HepG2 (cell line): ENCODE measurements around the gene WIZ. TPM values are rescaled to one million over a fixed set of nuclear protein-coding genes. Genes with fewer than 3 reads are reported as not detected.
A peak's percentile ranks its signal among the peaks of the same experiment; 100 is the strongest.

Experiments used
- ATF7 ChIP-seq, 2 experiments: fragments of 450-650 bp in 1 of 2; sonication (generic) in 1 of 2; formaldehyde crosslinking in 1 of 2; IDR thresholded peaks; 2 replicates each; pipeline versions ENCODE4 v1.4.0 to v1.6.1; 2016 to 2020; ENCODE audit warnings: antibody characterized with exemption in 1 of 2, mild to moderate bottlenecking in 1 of 2, missing genetic modification reagents in 1 of 2
- BHLHE40 ChIP-seq: IDR thresholded peaks from 2 replicates; pipeline ENCODE4 v1.6.1; 2011; ENCODE audit warnings: low read length, improper control_type of control experiment
- ETV5 ChIP-seq: IDR thresholded peaks from 2 replicates; pipeline ENCODE4 v1.6.1; 2018; ENCODE audit warnings: missing biosample characterization, missing genetic modification reagents, inconsistent platforms, borderline replicate concordance
- GABPB1 ChIP-seq: IDR thresholded peaks from 2 replicates; pipeline ENCODE4 v1.6.1; 2016; ENCODE audit warnings: mild to moderate bottlenecking, missing genetic modification reagents, moderate library complexity, missing compliant biosample characterization
- GPBP1L1 ChIP-seq: sonication (generic); formaldehyde crosslinking; IDR thresholded peaks from 2 replicates; pipeline ENCODE4 v1.5.0; 2020; ENCODE audit warnings: mild to moderate bottlenecking, missing genetic modification reagents
- HDAC6 ChIP-seq: fragments of 200-600 bp; sonication (generic); IDR thresholded peaks from 2 replicates; pipeline ENCODE4 v1.7.0; 2017; ENCODE audit warnings: mild to moderate bottlenecking, antibody characterized with exemption, low read length, low read depth
- NCOA1 ChIP-seq: sonication (generic); formaldehyde crosslinking; IDR thresholded peaks from 2 replicates; pipeline ENCODE4 v1.9.0; 2021; ENCODE audit warnings: missing genetic modification reagents
- RBFOX2 ChIP-seq: fragments of 200-400 bp; formaldehyde crosslinking; IDR thresholded peaks from 2 replicates; pipeline ENCODE4 v1.6.1; 2017; ENCODE audit warnings: low read depth, mild to moderate bottlenecking, low read length
- RNF2 ChIP-seq: fragments of 450-650 bp; conservative IDR thresholded peaks from 2 replicates; pipeline ENCODE4 v1.6.1; 2016; ENCODE audit warnings: low read depth
- SOX6 ChIP-seq, 2 experiments: fragments of 450-650 bp in 1 of 2; sonication (generic) in 1 of 2; formaldehyde crosslinking in 1 of 2; IDR thresholded peaks; 2 replicates each; pipeline versions ENCODE4 v1.4.0 to v1.6.1; 2017 to 2020; ENCODE audit warnings: antibody characterized with exemption in 1 of 2, mild to moderate bottlenecking in 1 of 2, missing genetic modification reagents in 1 of 2
- USF2 ChIP-seq, 2 experiments: sonication (generic) in 1 of 2; formaldehyde crosslinking in 1 of 2; IDR thresholded peaks; 2 replicates each; pipeline versions ENCODE4 v1.5.1 to v1.6.1; 2011 to 2020; ENCODE audit warnings: borderline replicate concordance in 1 of 2, low read depth in 1 of 2, low read length in 1 of 2, mild to moderate bottlenecking in 1 of 2, missing genetic modification reagents in 1 of 2, moderate library complexity in 1 of 2
- ZBTB21 ChIP-seq: sonication (generic); formaldehyde crosslinking; IDR thresholded peaks from 2 replicates; pipeline ENCODE4 v1.4.0; 2020; ENCODE audit warnings: missing genetic modification reagents
- ZBTB42 ChIP-seq: sonication (generic); formaldehyde crosslinking; IDR thresholded peaks from 2 replicates; pipeline ENCODE4 v1.5.0; 2020; ENCODE audit warnings: mild to moderate bottlenecking, missing genetic modification reagents
- ZHX2 ChIP-seq, 2 experiments: sonication (generic) in 1 of 2; formaldehyde crosslinking in 1 of 2; IDR thresholded peaks; 2 replicates each; pipeline versions ENCODE4 v1.6.1 to v1.9.0; 2014 to 2022; ENCODE audit warnings: antibody characterized with exemption in 1 of 2, borderline replicate concordance in 1 of 2, inconsistent platforms in 1 of 2, low read depth in 1 of 2, missing genetic modification reagents in 1 of 2
- ZNF546 ChIP-seq: sonication (generic); formaldehyde crosslinking; conservative IDR thresholded peaks from 2 replicates; pipeline ENCODE4 v1.8.1; 2023; ENCODE audit warnings: mild to moderate bottlenecking, missing genetic modification reagents
- ZNF816 ChIP-seq: sonication (generic); formaldehyde crosslinking; IDR thresholded peaks from 2 replicates; pipeline ENCODE4 v1.8.0; 2022; ENCODE audit warnings: missing genetic modification reagents, mild to moderate bottlenecking, borderline replicate concordance
- polyA plus RNA-seq, 8 experiments: library from polyadenylated mRNA; depleted of rRNA in 3 of 8; stranded (reverse) in 7 of 8; unstranded in 1 of 8; fragments of >200 nt; fragmentation: Illumina TruSeq in 4 of 8; extraction: Trizol in 4 of 8; gene quantifications; 2 replicates each; pipeline versions ENCODE4 v1.2.1 to v1.2.3, GENCODE V29; 2011 to 2016; ENCODE audit warnings: low read depth in 4 of 8, missing spikeins in 1 of 8, mixed read lengths in 1 of 8; ENCODE audit not compliant: insufficient read depth in 1 of 8
- total RNA-seq, 5 experiments: library from RNA; depleted of rRNA; stranded (reverse); fragments of >200 nt; fragmentation: Illumina TruSeq; extraction: Trizol; gene quantifications; 2 replicates each; pipeline ENCODE4 v1.2.3, GENCODE V29; 2016; ENCODE audit warnings: low read depth in 1 of 5

Gene WIZ
- total and polyA plus RNA-seq, 2 of the 13 experiments (the other 11 are each of a cell fraction or from before 2014, with no cell fraction given): 4.7 to 4.8 TPM

GRCh38 chr19:15379083-15379998 lies 70.4 kb downstream of the WIZ start, which contains the start of gene AKAP8 (continued):
- 0 out of 2 replicates have a peak, but pooled peaks have one; percentile 20 for TF ChIP-seq RNF2
- TF ChIP-seq ETV5 (CRISPR knock-in tag): peak; percentile 61; the same call in 1 of the 2 replicates
- TF ChIP-seq USF2 (IDR thresholded peaks at IDR 0.05; ENCODE audit: low read depth, low read length): no peak
- TF ChIP-seq USF2 (CRISPR knock-in tag; IDR thresholded peaks at IDR 0.05; ENCODE audit: borderline replicate concordance): no peak; the same call in 1 of the 2 replicates
- TF ChIP-seq NCOA1 (CRISPR knock-in tag): peak; percentile 68; the same call in 1 of the 2 replicates
- TF ChIP-seq GPBP1L1: no peak
- peak; percentile 82; the same call in 1 of the 2 replicates for TF ChIP-seq ZHX2 (IDR thresholded peaks at IDR 0.05; ENCODE audit: low read depth)
- TF ChIP-seq ZHX2 (CRISPR knock-in tag; IDR thresholded peaks at IDR 0.05; ENCODE audit: borderline replicate concordance): no peak
- no peak for TF ChIP-seq SOX6 (IDR thresholded peaks at IDR 0.05)
- TF ChIP-seq SOX6 (CRISPR knock-in tag; IDR thresholded peaks at IDR 0.05): no peak
- TF ChIP-seq ZBTB21: no peak
- TF ChIP-seq ATF7 (IDR thresholded peaks at IDR 0.05): no peak
- no peak for TF ChIP-seq ATF7 (CRISPR knock-in tag; IDR thresholded peaks at IDR 0.05)
- no peak; the same call in 1 of the 2 replicates for TF ChIP-seq ZNF546 (CRISPR knock-in tag)
- TF ChIP-seq ZBTB42 (CRISPR knock-in tag): no peak
- TF ChIP-seq GABPB1: peak; percentile 86
- peak; percentile 91 for TF ChIP-seq RBFOX2
- 0 out of 2 replicates have a peak, but pooled peaks have one; percentile 48 for TF ChIP-seq ZNF816 (CRISPR knock-in tag)
- no peak for TF ChIP-seq BHLHE40
- no peak for TF ChIP-seq HDAC6
